ENCODE data around the gene ARHGAP15.
"Not testable (repeated sequence)": the region's sequence is repeated elsewhere in the genome, so short reads cannot be mapped to it uniquely, and the experiment has no call there.

- not testable (repeated sequence) for TF ChIP-seq CTCF (IDR thresholded peaks at IDR 0.05; ENCODE audit: poor library complexity, severe bottlenecking); SMC3 (conservative IDR thresholded peaks at IDR 0.05; ENCODE audit: poor library complexity); POLR2AphosphoS5 (IDR thresholded peaks at IDR 0.05); TAF1 (IDR thresholded peaks at IDR 0.05; ENCODE audit: low read depth); RAD21 (conservative IDR thresholded peaks at IDR 0.05); MXI1 (conservative IDR thresholded peaks at IDR 0.05; ENCODE audit: poor library complexity, severe bottlenecking); REST (IDR thresholded peaks at IDR 0.05; ENCODE audit: borderline replicate concordance); EP300 (conservative IDR thresholded peaks at IDR 0.05; ENCODE audit: poor library complexity, severe bottlenecking); EZH2 (IDR thresholded peaks at IDR 0.05; ENCODE audit: borderline replicate concordance, insufficient read depth, low read length, poor library complexity, severe bottlenecking)
Measured at GRCh38 chr2:143089520-143089919, 39.7 kb upstream of the ARHGAP15 start.
